Measurements from ENCODE around the gene CDK15. TPM values are rescaled to one million over a fixed set of nuclear protein-coding genes. Genes with fewer than 3 reads are reported as not detected.

CDK15 gene
- total and polyA plus RNA-seq, 8 donors = 0.09 to 0.35 (median 0.12) TPM; not detected in 3

- TF ChIP-seq CTCF (IDR thresholded peaks at IDR 0.05) = no peak
- no peak for DNase-seq
- ATAC-seq = no peak
- intact Hi-C loops (cut with DNase I) = no loop called here
- no peaks in the 10 kb centered on the region for H3K4me1 ChIP-seq
- H3K27me3 ChIP-seq = no peaks in the 10 kb centered on the region
- 90% methylated on average over 1 of the region's 1 CpG for WGBS, 2 donors
- no peaks in the 10 kb centered on the region for H3K9me3 ChIP-seq
- FAIRE-seq = no peak
- no peak overlapping the region for H3K27ac ChIP-seq
- H3K36me3 ChIP-seq = no peaks in the 10 kb centered on the region
- H3K4me3 ChIP-seq = no peak overlapping the region
Observed at GRCh38 chr2:201852878-201853415, 46.6 kb downstream of the CDK15 start.

GRCh38 chr2:201854221-201854801 lies 48.0 kb downstream of the CDK15 start:
- DNase-seq (no peak), FAIRE-seq (no peak), ATAC-seq (no peak)
- no peaks in the 10 kb centered on the region for H3K9me3 ChIP-seq
- no peak for TF ChIP-seq CTCF (IDR thresholded peaks at IDR 0.05)
- no peaks in the 10 kb centered on the region for H3K27me3 ChIP-seq
- intact Hi-C loops (cut with DNase I) = no loop called here
- no peaks in the 10 kb centered on the region for H3K4me1 ChIP-seq
- 74 to 78% methylated on average over 4 of the region's 4 CpGs for WGBS, 2 donors
- no peak overlapping the region for H3K27ac ChIP-seq
- H3K36me3 ChIP-seq = no peaks in the 10 kb centered on the region
- H3K4me3 ChIP-seq = no peak overlapping the region

GRCh38 chr2:201854841-201855240 lies 48.5 kb downstream of the CDK15 start:
- Histone ChIP-seq H3K27me3 (no peaks in the 10 kb centered on the region), H3K36me3 (no peaks in the 10 kb centered on the region), H3K4me3 (no peak overlapping the region), H3K4me1 (no peaks in the 10 kb centered on the region), H3K9me3 (no peaks in the 10 kb centered on the region), H3K27ac (no peak overlapping the region)
- WGBS, 2 donors = 84 to 88% methylated on average over 4 of the region's 4 CpGs
- ATAC-seq (no peak), FAIRE-seq (no peak), DNase-seq (no peak)
- TF ChIP-seq CTCF (IDR thresholded peaks at IDR 0.05) = no peak
- intact Hi-C loops (cut with DNase I) = loop anchor here in 1 of 3 donors (5.0 kb wide), 1 partner anchor 322 kb away; no protein-coding TSS in a partner anchor

GRCh38 chr2:201855356-201855755 lies 49.0 kb downstream of the CDK15 start:
- ATAC-seq = no peak
- Histone ChIP-seq H3K9me3 (no peaks in the 10 kb centered on the region), H3K4me1 (no peaks in the 10 kb centered on the region), H3K4me3 (no peak overlapping the region), H3K27ac (no peak overlapping the region), H3K36me3 (no peaks in the 10 kb centered on the region), H3K27me3 (no peaks in the 10 kb centered on the region)
- 70 to 78% methylated on average over 3 of the region's 3 CpGs for WGBS, 2 donors
- intact Hi-C loops (cut with DNase I) = loop anchor here in 1 of 3 donors (5.0 kb wide), 1 partner anchor 322 kb away; no protein-coding TSS in a partner anchor
- no peak for DNase-seq
- FAIRE-seq = no peak
- TF ChIP-seq CTCF (IDR thresholded peaks at IDR 0.05) = no peak

GRCh38 chr2:201857326-201857725 lies 51.0 kb downstream of the CDK15 start:
- Histone ChIP-seq H3K4me3 (no peak overlapping the region), H3K27ac (no peak overlapping the region), H3K36me3 (no peaks in the 10 kb centered on the region), H3K27me3 (peaks cover 0 to 2% (median 0%) of the 10 kb centered on the region in 4 donors), H3K9me3 (no peaks in the 10 kb centered on the region), H3K4me1 (no peaks in the 10 kb centered on the region)
- no peak for ATAC-seq
- no peak for TF ChIP-seq CTCF (IDR thresholded peaks at IDR 0.05)
- DNase-seq = no peak
- WGBS, 2 donors = 89 to 98% methylated on average over 2 of the region's 2 CpGs
- FAIRE-seq = no peak
- intact Hi-C loops (cut with DNase I) = loop anchor here in 1 of 3 donors (5.0 kb wide), 1 partner anchor 320 kb away; no protein-coding TSS in a partner anchor
